Measurements from ENCODE around the gene PPP6R3.
A peak's percentile ranks its signal among the peaks of the same experiment; 100 is the strongest.

The PPP6R3 gene

DNA sequence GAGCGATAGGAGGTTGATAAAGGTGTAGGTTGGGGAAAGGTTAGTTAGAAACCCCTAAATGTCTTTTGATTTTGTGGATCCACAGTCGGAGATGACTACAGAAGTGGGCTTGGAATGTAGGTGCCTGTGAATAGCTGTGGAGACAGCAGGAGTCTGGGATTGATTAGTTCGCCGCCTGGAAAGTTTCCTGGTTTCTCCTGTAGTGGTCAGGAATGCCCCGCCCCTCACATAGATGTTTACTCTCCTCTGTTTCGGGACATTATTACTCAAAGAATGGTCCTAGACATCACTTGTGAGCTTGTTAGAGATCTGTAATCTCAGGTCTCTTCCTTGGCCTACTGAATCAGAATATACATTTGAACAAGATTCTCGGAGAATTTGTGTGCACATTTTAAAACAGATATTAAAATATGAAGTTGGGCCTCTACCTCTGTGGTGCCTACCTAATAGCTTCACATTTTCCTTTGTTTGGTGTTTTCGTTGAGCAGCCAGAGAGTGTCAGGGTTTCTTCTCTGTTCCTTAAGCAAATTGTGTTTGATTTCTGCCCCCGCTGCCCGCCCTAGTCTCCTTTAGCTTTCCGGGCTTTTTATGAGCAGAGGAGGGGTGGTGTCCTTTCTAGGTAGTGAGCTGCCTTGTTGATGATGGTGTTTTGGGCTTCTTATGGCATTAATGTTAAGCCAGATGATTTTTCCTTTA, 89.4 kb downstream of the PPP6R3 start:
- FAIRE-seq (no peak), DNase-seq (ENCODE audit: low spot score) (no peak)

DNA sequence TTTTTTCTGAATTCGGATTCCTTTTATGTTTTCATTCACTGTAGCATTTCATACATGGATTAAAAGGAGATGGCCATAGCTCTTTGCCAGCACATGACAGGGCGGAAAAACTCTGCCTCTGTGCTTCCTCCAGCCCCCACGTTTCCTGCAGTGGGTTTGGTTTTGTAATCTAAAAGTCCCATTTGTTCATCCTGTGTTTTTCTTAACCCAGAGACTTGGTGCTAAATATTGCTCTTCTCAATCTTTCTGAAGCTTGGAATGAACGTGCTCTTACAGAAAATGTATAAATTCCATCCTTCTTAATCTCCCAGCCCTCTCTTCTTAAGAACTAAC, 89.9 kb downstream of the PPP6R3 start:
- FAIRE-seq (no peak), DNase-seq (ENCODE audit: low spot score) (no peak)

DNA sequence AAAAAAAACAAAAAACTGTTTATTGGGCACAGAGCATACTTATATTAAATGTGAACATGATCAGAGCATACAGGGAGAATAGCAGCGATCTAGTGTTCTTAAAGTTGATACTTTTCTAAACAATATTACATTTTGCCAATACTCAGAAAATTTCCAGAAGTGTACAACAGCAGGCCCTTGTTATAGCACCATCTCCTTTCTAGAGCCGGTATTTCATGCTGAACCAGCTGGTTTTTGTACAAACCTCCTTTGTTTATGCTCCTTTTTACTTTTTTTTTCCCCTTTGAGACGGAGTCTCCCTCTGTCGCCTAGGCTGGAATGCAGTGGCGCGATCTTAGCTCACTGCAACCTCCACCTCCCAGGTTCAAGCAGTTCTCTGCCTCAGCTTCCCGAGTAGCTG, 90.7 kb downstream of the PPP6R3 start:
- no peak for FAIRE-seq

DNA sequence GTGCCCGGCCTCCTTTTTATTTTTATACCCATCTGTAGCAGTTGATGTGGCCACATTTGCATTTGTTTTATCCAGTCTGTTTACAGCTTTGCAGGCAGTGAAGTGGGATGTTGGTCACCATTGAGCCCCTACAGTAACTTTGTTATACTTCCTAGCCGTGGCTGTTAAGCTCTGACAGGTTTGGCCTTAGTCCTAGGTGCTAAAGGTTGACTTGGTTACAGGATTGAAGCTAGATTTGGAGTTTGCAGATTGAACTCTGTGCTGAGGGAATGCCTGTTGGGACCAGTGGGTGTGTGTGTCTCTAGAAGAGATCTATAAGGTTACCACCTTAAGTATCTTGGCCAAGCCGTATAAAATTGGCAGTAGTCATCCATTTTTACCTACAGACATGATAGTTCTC, 91.2 kb downstream of the PPP6R3 start:
- no peak for DNase-seq (ENCODE audit: low spot score)
- FAIRE-seq, result no peak

More for the DNA sequence above, 90.7 kb downstream of the PPP6R3 start:
- no peak for DNase-seq (ENCODE audit: low spot score)

DNA sequence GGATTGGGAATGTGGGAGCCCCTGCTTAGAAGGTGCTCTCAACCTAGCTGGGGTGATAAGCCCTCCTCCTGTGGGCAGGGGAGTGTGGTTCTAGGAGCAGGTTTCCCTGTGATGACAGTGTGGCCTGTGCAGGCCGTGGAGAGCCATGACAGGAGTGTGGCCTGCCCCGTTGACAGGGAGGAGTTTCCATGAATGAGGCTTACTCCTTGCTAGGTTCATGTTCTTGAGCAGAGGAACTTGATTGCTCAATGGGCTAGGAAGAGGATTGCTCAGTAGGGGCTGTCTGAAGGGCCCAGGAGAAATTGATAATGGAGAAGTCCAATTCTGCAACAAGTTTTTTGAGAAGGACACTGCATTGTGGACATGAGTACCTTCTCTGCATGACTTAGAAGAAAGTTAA, 92.0 kb downstream of the PPP6R3 start:
- FAIRE-seq, result no peak
- no peak for DNase-seq (ENCODE audit: low spot score)

DNA sequence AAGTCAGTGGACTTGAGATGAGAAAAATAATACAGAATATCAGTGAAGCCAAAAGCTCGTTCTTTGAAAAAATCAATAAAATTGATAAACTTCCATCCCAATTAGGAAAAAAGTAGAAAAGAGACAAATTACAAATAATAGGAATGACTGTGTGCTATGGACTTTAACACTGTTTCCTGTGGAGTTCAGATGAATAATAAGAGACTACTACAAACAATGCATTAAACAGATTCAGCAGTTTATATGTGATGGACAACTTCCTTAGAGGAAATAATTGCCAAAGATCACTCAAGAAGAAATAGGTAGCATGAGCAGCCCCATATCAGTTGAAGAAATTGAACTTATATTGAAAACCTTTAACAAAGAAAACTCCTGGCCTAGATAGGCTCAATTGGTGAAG, 99.7 kb downstream of the PPP6R3 start:
- FAIRE-seq, result no peak
- DNase-seq (ENCODE audit: low spot score), result no peak

DNA sequence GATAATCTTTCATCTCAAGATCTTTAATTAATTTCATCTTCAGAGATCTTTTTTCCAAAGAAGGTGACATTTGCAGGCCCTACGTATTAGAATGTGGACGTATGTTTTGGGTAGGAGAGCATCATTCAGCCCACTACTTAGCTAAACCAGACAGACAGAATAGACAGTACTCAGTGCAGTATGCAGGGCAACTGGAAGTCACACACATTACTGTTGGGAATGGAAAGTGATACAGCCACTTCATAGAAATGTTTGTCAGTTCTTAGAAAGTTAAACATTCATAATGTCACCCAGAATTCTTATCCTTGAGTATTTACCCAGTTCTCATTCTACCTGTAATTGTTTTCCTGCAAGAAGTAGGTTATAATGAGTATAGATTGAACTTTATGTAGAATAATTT, 102.9 kb downstream of the PPP6R3 start:
- DNase-seq (ENCODE audit: low spot score) (no peak), FAIRE-seq (no peak)

DNA sequence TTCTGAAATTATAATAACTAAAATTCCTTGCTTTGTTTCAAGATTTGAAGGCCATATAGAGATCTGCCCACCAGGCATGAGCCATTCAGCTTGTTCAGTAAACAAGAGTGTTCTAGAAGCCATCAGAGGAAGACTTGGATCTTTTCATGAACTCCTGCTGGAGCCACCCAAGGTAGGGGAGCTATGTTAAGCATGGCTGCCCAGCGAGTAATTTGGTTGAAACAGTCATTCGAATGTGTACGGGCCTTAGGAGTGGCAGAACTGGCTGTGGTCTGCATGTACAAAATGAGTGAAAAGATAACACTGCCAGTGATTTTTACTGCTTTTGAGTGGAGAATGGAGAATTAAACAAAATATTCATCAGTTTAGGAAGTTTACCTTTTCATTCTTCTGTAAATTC, 103.7 kb downstream of the PPP6R3 start:
- peak; percentile 31 for FAIRE-seq
- peak; percentile 36 for DNase-seq (ENCODE audit: low spot score)

DNA sequence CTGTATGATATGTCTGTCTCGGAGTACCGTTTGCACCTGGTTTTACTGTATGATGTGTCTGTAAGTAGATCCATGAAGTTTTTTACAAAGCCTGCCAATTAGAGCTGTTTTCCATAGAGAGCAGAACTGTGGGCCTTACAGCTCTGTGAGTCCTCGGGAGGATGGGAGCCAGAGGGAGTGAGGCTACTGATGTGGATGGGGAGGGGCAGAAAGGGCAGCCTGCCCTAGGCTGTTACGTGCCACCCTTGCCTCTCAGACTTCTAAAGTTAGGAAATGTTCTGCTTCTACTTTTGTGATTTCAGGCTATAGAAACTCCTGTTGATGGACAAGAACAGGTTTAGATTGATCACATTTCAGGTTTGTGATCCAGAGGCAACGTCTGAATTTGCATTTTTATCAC, 105.2 kb downstream of the PPP6R3 start:
- FAIRE-seq (no peak), DNase-seq (ENCODE audit: low spot score) (no peak)

DNA sequence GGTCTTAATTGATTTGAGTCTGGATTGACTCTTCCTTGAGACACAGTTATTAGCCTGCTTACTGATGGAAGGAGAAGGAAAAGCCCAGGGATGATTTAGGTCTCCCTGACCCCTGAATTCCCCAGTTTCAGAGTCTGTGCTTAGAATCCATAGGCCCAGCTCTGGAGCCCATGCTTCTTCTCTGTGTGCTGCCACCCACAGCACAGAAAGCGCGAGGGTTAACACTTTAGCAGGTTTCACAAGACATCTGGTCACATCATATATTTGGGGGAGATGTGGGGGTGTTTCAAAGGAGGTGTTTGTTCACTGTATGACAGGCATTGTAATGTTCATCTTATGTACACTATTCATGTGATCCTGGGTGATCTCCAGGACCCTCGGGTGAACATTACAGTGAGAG, 107.0 kb downstream of the PPP6R3 start:
- FAIRE-seq (no peak), DNase-seq (ENCODE audit: low spot score) (no peak)

DNA sequence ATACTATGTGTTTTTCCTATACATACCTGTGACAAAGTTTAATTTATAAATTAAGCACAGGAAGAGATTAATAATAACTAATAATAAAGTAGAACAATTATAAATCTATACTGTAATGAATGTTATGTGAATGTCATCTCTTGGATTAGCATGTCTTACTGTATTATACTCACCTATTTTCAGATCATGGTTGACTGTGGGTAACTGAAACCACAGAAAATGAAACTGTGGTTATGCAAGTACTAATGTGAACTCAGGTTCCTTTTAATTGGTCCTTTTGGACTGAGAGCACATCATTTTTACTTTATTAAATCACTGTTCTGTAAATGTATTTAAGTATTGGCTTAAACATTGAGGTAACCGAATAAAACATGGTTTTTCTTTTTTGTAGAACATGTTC, 108.8 kb downstream of the PPP6R3 start:
- FAIRE-seq (no peak), DNase-seq (ENCODE audit: low spot score) (no peak)

DNA sequence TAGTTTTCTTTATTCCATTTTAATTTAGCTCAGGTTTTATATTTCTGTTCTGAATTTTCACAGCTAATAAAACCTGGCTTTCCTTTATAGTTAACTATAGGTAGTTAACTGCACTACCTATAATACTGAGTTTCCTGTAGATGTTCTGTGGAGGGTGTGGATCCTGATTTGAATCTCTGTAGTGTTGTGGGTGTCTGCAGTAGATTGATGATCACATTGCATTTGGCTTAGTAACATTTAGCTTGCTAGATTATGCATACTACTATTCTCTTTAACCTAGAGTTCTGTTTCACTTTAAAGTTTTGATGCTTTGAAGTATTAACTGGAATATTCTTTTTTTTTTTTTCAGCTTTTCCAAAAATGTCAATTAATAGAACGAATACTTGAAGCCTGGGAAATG, 110.1 kb downstream of the PPP6R3 start:
- FAIRE-seq (no peak), DNase-seq (ENCODE audit: low spot score) (no peak)

DNA sequence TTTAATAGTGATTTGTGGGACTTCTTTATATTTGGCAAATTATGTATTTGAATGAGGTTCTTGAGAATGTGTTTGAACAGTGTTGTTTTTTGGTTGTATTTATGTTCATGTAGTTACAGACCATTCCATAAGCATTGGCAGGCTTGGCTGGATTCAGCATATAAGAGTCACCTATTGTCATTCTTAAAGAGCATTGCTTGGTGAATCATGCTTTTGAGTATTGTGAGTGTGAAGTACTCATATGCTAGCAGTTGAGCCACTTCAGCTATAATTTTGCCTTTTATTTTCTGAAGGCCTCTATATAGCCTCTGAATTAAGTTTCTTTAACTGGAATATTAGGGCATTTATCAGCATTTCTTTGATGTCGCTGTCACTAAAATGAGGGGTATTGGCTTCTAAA, 113.8 kb downstream of the PPP6R3 start:
- FAIRE-seq, result no peak

DNA sequence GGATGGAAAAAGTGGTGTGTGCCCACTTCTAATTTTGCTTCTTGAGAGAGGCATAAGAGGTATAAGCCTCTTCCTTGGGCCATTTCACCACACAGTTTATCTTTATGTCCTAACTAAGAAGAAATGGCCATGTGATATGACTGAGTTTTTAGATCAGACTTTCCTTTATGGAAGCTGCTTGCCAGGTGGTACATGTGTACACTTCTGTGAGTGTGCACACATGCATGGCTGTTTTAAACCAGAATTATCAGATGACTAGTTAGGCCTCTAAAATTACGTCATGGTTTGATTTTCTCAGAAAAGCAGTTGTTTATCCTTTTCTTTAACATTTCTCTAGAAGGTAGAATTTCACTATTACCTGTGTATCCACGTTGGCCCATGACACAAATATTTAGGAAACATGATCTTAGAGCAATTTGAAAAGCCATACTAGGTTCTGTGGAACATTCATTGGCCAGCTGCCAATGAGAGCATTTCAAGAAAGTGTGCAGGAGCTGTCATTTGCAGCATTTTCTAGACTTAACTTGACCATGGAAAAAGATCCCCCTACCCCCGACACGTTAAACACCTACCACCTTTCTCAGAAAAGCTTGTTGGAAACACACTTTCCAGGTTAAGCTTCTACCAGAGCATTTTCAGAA, 114.6 kb downstream of the PPP6R3 start:
- FAIRE-seq, result no peak

More for the DNA sequence above, 113.8 kb downstream of the PPP6R3 start:
- DNase-seq (ENCODE audit: low spot score), result no peak

DNA sequence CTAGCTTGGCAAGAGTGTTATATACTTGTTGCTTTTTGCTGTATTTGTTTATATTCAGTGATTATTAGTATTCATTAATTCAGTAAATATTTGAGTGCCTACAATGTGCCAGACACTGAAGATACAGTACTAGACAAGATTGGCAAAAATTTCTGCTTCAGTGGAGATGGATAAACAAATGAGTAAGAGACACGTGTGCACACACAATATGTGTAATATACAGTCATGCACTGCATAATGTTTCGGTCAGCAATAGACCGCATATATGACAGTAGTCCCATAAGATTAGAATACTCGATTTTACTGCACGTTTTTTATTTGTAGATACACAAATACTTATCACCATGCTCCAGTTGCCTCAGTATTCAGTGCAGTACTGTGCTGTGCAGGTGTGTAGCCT, 118.9 kb downstream of the PPP6R3 start:
- DNase-seq (ENCODE audit: low spot score) (no peak), FAIRE-seq (no peak)

More for the DNA sequence above, 114.6 kb downstream of the PPP6R3 start:
- DNase-seq (ENCODE audit: low spot score), result no peak

DNA sequence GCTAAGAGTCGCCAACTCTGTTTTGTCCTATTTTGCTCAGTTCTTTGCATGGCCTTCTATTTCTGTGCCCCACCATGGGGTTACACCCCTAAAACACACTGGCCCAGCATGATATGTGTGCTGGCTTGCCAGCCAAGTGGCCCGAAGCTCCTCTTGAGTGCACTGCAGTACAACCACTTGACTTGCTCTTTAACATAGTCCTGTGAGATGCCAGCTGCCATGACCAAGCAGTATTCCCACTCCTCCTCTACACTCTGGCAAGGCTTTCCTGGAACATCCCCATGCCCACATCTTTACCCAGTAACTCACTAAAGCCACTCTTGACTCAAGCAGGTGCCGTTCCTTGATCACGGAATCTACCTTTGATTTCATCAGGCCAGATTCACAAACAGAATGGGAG, 120.9 kb downstream of the PPP6R3 start:
- FAIRE-seq (no peak), DNase-seq (ENCODE audit: low spot score) (no peak)

DNA sequence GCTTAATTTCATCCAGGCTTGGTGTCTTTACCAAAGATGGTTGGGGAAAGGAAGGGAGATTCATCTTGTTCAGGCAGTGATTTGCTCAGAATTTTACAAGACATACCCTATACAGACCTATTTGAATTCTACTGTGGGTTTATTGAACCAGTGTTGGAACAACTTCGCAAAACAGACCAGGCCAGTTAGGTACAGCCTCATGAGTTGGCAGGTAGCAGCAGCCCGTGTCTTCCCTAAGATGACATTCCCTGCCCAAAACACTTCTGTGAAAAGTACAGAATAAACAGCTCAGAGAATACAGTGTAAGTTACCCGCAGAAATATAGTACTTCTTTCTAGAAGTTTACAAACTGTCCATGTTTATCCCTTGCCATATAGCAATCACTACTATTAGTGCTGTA, 121.3 kb downstream of the PPP6R3 start:
- FAIRE-seq (no peak), DNase-seq (ENCODE audit: low spot score) (no peak)

DNA sequence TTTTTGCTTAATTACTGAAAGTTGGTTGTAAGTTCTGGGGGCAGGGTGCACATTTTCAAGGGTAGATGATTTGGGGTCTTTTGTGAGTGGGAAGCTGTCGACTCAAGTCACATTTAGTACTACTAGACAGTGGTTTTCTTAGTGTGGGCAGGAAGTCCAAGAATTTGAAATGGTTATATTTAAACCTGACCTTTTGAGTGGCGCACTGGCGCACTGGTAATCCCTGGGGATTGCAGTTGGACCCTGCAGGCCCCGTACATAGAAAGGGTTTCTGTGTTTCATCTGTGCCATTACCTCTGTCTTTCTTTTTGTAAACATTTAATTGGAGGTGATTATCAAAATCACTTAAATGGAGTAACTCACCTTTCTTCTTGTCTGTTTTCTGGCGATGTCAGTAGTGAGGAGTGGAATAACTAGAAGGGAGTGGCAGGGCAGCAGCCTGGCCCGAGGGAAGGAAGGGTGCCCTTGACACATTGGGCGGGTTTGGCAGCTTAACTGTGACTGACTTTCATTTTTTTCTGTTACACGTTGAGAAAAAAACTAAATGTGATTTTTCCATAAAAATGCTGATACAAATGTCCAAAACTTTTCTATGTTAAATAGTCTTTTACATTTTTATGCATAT, 122.0 kb downstream of the PPP6R3 start:
- FAIRE-seq, result no peak
- no peak for DNase-seq (ENCODE audit: low spot score)

DNA sequence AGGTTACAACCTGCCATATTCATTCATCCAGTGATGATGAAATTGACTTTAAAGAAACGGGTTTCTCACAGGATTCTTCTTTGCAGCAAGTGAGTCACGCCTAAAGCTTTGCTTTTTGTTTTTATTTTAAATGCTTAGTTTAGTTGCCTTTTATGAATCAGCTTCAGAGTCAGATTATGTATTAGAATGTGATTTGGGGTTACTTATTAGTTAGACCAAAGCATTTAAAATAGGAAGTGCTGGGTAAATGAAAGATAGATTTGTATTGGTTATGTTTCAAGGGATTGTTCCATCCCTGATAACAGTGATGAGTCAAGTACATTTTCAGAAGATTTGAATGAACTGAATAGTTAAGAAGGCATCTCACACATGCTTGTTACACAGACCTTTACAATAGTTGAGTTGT, 122.5 kb downstream of the PPP6R3 start:
- FAIRE-seq (no peak), DNase-seq (ENCODE audit: low spot score) (peak; percentile 14)

DNA sequence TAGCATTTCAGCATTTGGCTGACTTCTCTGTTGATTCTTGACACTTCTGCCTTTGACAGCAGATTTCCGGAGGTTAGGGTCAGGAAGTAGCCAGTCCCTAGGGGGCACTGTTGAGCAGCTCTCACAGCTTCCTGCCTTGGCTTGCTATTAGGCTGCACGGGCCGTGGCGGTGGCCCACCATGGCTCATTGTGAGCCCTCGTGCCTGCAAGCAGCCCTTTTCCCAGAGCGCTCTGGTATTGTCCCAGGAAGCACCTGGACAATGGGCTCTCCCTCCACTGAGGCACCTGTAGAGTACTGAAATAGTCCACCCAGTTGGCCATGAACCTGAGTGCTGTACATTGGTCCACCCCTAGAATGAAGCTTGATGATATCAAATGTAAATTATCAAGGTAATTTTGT, 123.5 kb downstream of the PPP6R3 start:
- DNase-seq (ENCODE audit: low spot score), result no peak
- no peak for FAIRE-seq

DNA sequence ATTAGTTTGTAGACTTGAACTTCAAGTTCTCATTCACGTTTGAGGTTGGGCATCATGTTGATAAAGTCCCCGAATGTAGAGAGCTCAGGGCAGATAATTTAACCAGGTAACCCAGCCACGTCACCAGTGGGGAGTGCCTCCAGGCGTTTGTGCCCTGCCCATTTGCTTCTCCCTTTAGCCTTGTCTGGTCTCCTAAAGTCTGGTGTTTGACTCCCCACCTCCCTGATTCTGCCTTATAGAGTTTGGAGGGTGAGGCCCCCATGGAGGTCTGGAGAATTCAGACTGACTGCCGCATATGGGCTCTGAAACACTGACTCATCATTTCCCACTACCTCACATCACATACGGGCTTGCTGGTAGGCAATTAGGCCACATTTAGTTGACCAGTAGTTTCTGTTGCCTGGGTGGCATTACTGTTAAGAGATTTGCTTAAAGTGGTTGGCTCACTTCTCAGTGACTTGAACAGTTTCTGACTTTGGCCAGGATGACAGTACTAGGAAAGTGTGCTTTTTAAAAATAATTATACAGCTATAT, 124.5 kb downstream of the PPP6R3 start:
- DNase-seq (ENCODE audit: low spot score) (no peak), FAIRE-seq (no peak)

DNA sequence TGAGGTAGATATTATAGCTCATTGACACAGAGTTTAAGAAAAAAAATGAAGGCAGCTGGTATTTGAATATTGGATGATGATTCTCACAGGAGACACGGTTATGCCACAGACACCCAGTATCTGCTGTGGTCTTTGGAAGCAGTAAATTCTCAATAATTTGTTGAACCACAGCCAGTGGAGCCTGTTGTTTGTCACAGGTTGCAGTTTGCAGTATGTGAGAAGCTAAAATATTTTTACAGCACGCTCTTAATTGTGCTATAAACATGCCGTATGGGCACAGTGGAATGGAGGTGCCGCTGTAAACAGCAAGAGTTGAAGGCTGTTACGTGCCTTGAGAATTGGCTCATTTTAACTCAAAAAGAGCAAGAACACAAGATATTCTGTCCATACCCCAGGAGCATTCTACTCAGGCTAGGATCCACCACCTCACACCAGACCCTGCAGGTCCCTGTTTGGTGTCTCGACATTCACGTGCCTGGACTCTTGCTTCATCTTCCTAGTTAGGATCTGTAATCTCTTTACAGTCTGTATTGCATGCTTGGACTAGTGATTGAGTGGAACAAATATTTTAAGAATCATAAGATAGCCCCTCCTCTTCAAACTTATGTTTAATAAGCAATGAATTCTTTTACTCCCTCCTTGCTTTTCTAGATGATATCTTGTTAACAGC, 129.1 kb downstream of the PPP6R3 start:
- no peak for FAIRE-seq
- no peak for DNase-seq (ENCODE audit: low spot score)
